Neural cell (in vitro differentiated cells): ENCODE data around the gene RAE1.

Experiments used
- CTCF ChIP-seq: fragments of 450-650 bp; IDR thresholded peaks from 2 replicates; pipeline ENCODE4 v1.5.1; 2014; ENCODE audit warnings: antibody characterized with exemption, mild to moderate bottlenecking, moderate library complexity; ENCODE audit not compliant: poor library complexity, severe bottlenecking
- EP300 ChIP-seq: fragments of 450-650 bp; conservative IDR thresholded peaks from 2 replicates; pipeline ENCODE4 v1.6.1; 2014; ENCODE audit warnings: antibody characterized with exemption, mild to moderate bottlenecking, moderate library complexity; ENCODE audit not compliant: poor library complexity, severe bottlenecking
- POLR2AphosphoS5 ChIP-seq: IDR thresholded peaks from 2 replicates; pipeline ENCODE4 v1.6.1; 2012

GRCh38 chr20:57397693-57398108, 46.6 kb downstream of the RAE1 start:
- no peak for TF ChIP-seq EP300
- TF ChIP-seq CTCF: no peak
- no peak for TF ChIP-seq POLR2AphosphoS5
